H1 (cell line): ENCODE measurements around the gene CST6. TPM values are rescaled to one million over a fixed set of nuclear protein-coding genes. Genes with fewer than 3 reads are reported as not detected.
A peak's percentile ranks its signal among the peaks of the same experiment; 100 is the strongest.

Experiments used
- CTCF ChIA-PET: fragments of 300-600 bp; sonication (Branson Sonifier 250); formaldehyde crosslinking; loops from one replicate; lab custom pipeline; 2021; ENCODE audit not compliant: partially characterized antibody; lab: Charles Lee
- POLR2A ChIA-PET: fragments of 300-600 bp; sonication (Branson Sonifier 250); formaldehyde crosslinking; loops from one replicate; lab custom pipeline; 2021; ENCODE audit warnings: inconsistent platforms; ENCODE audit not compliant: partially characterized antibody; lab: Charles Lee
- DNase-seq, 2 experiments: peaks; one replicate each; pipeline versions ENCODE4 v3.0.0 to v3.0.0-alpha.2; 2010 to 2022; ENCODE audit warnings: low spot score in 2 of 2, low read depth in 1 of 2, mixed read lengths in 1 of 2
- FAIRE-seq: peaks from 2 replicates; lab custom pipeline; 2011; peaks lifted over from hg19 to GRCh38; lab: Jason Lieb, UNC
- H2AFZ ChIP-seq: 2 replicates; pipeline ENCODE4 v1.8.1; 2012; ENCODE audit warnings: low read length, inconsistent platforms
- H2AK5ac ChIP-seq: 2 replicates; pipeline ENCODE4 v1.6.1; 2013; ENCODE audit warnings: low read depth, low read length
- H2BK120ac ChIP-seq: replicated peaks from 2 replicates; pipeline ENCODE3; 2013; ENCODE audit warnings: low read depth, low read length, inconsistent platforms
- H2BK12ac ChIP-seq: 2 replicates; pipeline ENCODE4 v1.6.1; 2013; ENCODE audit warnings: low read depth, low read length
- H2BK15ac ChIP-seq: 2 replicates; pipeline ENCODE4 v1.6.1; 2013; ENCODE audit warnings: low read length
- H2BK20ac ChIP-seq: 2 replicates; pipeline ENCODE4 v1.6.1; 2013; ENCODE audit warnings: low read length
- H2BK5ac ChIP-seq: 2 replicates; pipeline ENCODE4 v1.6.1; 2013; ENCODE audit warnings: low read depth, low read length
- H3K14ac ChIP-seq: 2 replicates; pipeline ENCODE4 v1.6.1; 2013; ENCODE audit warnings: inconsistent platforms; ENCODE audit not compliant: insufficient read length
- H3K18ac ChIP-seq: 2 replicates; pipeline ENCODE4 v1.6.1; 2013; ENCODE audit warnings: low read length; ENCODE audit errors: extremely low read depth
- H3K23ac ChIP-seq: 2 replicates; pipeline ENCODE4 v1.6.1; 2013; ENCODE audit warnings: inconsistent platforms; ENCODE audit not compliant: insufficient read length
- H3K23me2 ChIP-seq: 2 replicates; pipeline ENCODE4 v1.6.1; 2013; ENCODE audit warnings: low read depth, low read length
- H3K27ac ChIP-seq: 2 replicates; pipeline ENCODE4 v1.6.1; 2011; ENCODE audit warnings: low read depth, low read length, inconsistent platforms
- H3K27me3 ChIP-seq, 4 experiments: replicated peaks in 1 of 4; 1 replicate in 1 of 4; 2 replicates in 3 of 4; pipeline versions ENCODE4 v1.6.1 to v1.8.1; 2011 to 2013; ENCODE audit warnings: low read length in 3 of 4, mild to moderate bottlenecking in 3 of 4, inconsistent platforms in 2 of 4, mixed read lengths in 2 of 4, moderate library complexity in 1 of 4; ENCODE audit not compliant: control insufficient read depth in 3 of 4, insufficient read depth in 3 of 4; ENCODE audit errors: extremely low read depth in 1 of 4
- H3K36me3 ChIP-seq, 4 experiments: 2 replicates each; pipeline versions ENCODE4 v1.6.1 to v1.8.1; 2011 to 2013; ENCODE audit warnings: mild to moderate bottlenecking in 4 of 4, low read length in 3 of 4, moderate library complexity in 2 of 4, control low read depth in 1 of 4, inconsistent platforms in 1 of 4; ENCODE audit not compliant: insufficient read depth in 4 of 4, control insufficient read depth in 2 of 4
- H3K4ac ChIP-seq: replicated peaks from 2 replicates; pipeline ENCODE3; 2013; ENCODE audit warnings: low read length, low read depth, mixed read lengths, inconsistent platforms; ENCODE audit not compliant: insufficient read length
- H3K4me1 ChIP-seq, 4 experiments: replicated peaks in 1 of 4; 1 replicate in 1 of 4; 2 replicates in 3 of 4; pipeline versions ENCODE4 v1.6.1 to v1.8.1; 2011 to 2013; ENCODE audit warnings: low read length in 3 of 4, inconsistent platforms in 2 of 4, mixed read lengths in 1 of 4; ENCODE audit not compliant: insufficient read depth in 4 of 4, control insufficient read depth in 3 of 4
- H3K4me2 ChIP-seq, 2 experiments: 2 replicates each; pipeline versions ENCODE4 v1.6.1 to v1.8.1; 2011 to 2013; ENCODE audit warnings: low read depth in 2 of 2, low read length in 2 of 2, control low read depth in 1 of 2, inconsistent platforms in 1 of 2, mild to moderate bottlenecking in 1 of 2; ENCODE audit not compliant: insufficient read depth in 1 of 2
- H3K4me3 ChIP-seq, 4 experiments: fragments of 200-600, 300-600 bp in 1 of 4; sonication (generic), shearing (Covaris generic), sonication (Bioruptor Twin) in 1 of 4; 2 replicates each; pipeline versions ENCODE4 v1.5.1 to v1.8.1; 2011 to 2016; ENCODE audit warnings: low read length in 4 of 4, low read depth in 3 of 4, control low read depth in 2 of 4, inconsistent platforms in 2 of 4, mild to moderate bottlenecking in 2 of 4, mixed read lengths in 1 of 4, moderate library complexity in 1 of 4; ENCODE audit not compliant: insufficient read depth in 2 of 4; ENCODE audit errors: extremely low read depth in 1 of 4
- H3K56ac ChIP-seq: replicated peaks from 2 replicates; pipeline ENCODE3; 2013; ENCODE audit warnings: low read depth, mild to moderate bottlenecking, mixed read lengths, low read length, inconsistent platforms; ENCODE audit not compliant: insufficient read length
- H3K79me1 ChIP-seq: 2 replicates; pipeline ENCODE4 v1.6.1; 2013; ENCODE audit warnings: low read depth, low read length, control low read depth
- H3K79me2 ChIP-seq, 2 experiments: 2 replicates each; pipeline versions ENCODE4 v1.6.1 to v1.8.1; 2012 to 2013; ENCODE audit warnings: low read length in 2 of 2, mild to moderate bottlenecking in 2 of 2, inconsistent platforms in 1 of 2; ENCODE audit not compliant: insufficient read depth in 2 of 2, control insufficient read depth in 1 of 2
- H3K9ac ChIP-seq, 4 experiments: replicated peaks in 1 of 4; 1 replicate in 1 of 4; 2 replicates in 3 of 4; pipeline versions ENCODE4 v1.6.1 to v1.8.1; 2011 to 2013; ENCODE audit warnings: low read depth in 3 of 4, low read length in 3 of 4, control low read depth in 2 of 4, mild to moderate bottlenecking in 2 of 4, moderate library complexity in 2 of 4, inconsistent platforms in 1 of 4; ENCODE audit errors: extremely low read depth in 1 of 4
- H3K9me3 ChIP-seq, 2 experiments: 2 replicates each; pipeline versions ENCODE4 v1.6.1 to v1.8.1; 2012 to 2013; ENCODE audit warnings: mild to moderate bottlenecking in 2 of 2, moderate library complexity in 2 of 2, control low read depth in 1 of 2, inconsistent platforms in 1 of 2, low read depth in 1 of 2, low read length in 1 of 2, mixed read lengths in 1 of 2; ENCODE audit not compliant: insufficient read depth in 2 of 2
- H4K20me1 ChIP-seq, 2 experiments: replicated peaks in 1 of 2; 2 replicates each; pipeline versions ENCODE3 to v1.8.1; 2011 to 2013; ENCODE audit warnings: inconsistent platforms in 2 of 2, low read length in 2 of 2, mild to moderate bottlenecking in 1 of 2; ENCODE audit not compliant: insufficient read depth in 2 of 2, control insufficient read depth in 1 of 2
- H4K5ac ChIP-seq: 2 replicates; pipeline ENCODE4 v1.6.1; 2013; ENCODE audit warnings: low read length, low read depth, mixed read lengths, inconsistent platforms; ENCODE audit not compliant: insufficient read length
- H4K8ac ChIP-seq: 2 replicates; pipeline ENCODE4 v1.8.0; 2013; ENCODE audit warnings: mild to moderate bottlenecking, moderate library complexity, low read length, inconsistent platforms; ENCODE audit not compliant: insufficient read depth; ENCODE audit errors: extremely low read depth
- H4K91ac ChIP-seq: replicated peaks from 2 replicates; pipeline ENCODE3; 2013; ENCODE audit warnings: low read length, mixed read lengths, inconsistent platforms; ENCODE audit not compliant: insufficient read length
- ATF3 ChIP-seq: IDR thresholded peaks from 2 replicates; pipeline ENCODE4 v1.6.1; 2011; ENCODE audit warnings: low read depth, mild to moderate bottlenecking, low read length; ENCODE audit not compliant: insufficient read depth
- BACH1 ChIP-seq: IDR thresholded peaks from 2 replicates; pipeline ENCODE4 v1.6.1; 2012; ENCODE audit warnings: low read length, improper control_type of control experiment
- CBX5 ChIP-seq: fragments of 300-800, 300-1000 bp; sonication (generic); IDR thresholded peaks from 2 replicates; pipeline ENCODE4 v1.7.1; 2016; ENCODE audit warnings: antibody characterized with exemption, low read length, low read depth
- GABPA ChIP-seq: IDR thresholded peaks from 2 replicates; pipeline ENCODE4 v1.6.1; 2011; ENCODE audit warnings: mild to moderate bottlenecking, low read length, moderate library complexity, borderline replicate concordance; ENCODE audit not compliant: insufficient read depth
- MAX ChIP-seq: IDR thresholded peaks from 2 replicates; pipeline ENCODE4 v1.6.1; 2012; ENCODE audit warnings: inconsistent platforms
- RFX5 ChIP-seq: IDR thresholded peaks from 2 replicates; pipeline ENCODE4 v1.6.1; 2011; ENCODE audit warnings: low read depth, low read length, improper control_type of control experiment, borderline replicate concordance
- SAP30 ChIP-seq: fragments of 300-600 bp; sonication (generic); IDR thresholded peaks from 2 replicates; pipeline ENCODE4 v1.7.1; 2012; ENCODE audit warnings: low read length, moderate library complexity, mild to moderate bottlenecking, inconsistent platforms; ENCODE audit not compliant: insufficient read depth, insufficient replicate concordance
- SIX5 ChIP-seq: IDR thresholded peaks from 2 replicates; pipeline ENCODE4 v1.6.1; 2011; ENCODE audit warnings: mild to moderate bottlenecking, low read depth, low read length
- SUZ12 ChIP-seq: fragments of 200-600 bp; sonication (generic); IDR thresholded peaks from 2 replicates; pipeline ENCODE4 v1.6.1; 2012; ENCODE audit warnings: mild to moderate bottlenecking, inconsistent platforms, low read length, moderate library complexity, mixed read lengths
- WGBS, 2 experiments: shearing (Covaris generic) in 1 of 2; methylation state at CpG; one replicate each; pipeline versions ENCODE4 v1.1.6 to v1.1.7; 2013 to 2015; ENCODE audit warnings: low lambda C conversion rate in 2 of 2, mixed read lengths in 2 of 2, inconsistent platforms in 1 of 2, low coverage in 1 of 2, missing lambda C conversion rate in 1 of 2; ENCODE audit not compliant: insufficient replicate concordance in 2 of 2, insufficient coverage in 1 of 2, insufficient read length in 1 of 2; ENCODE audit errors: extremely low coverage in 1 of 2, missing lambda C conversion rate in 1 of 2; 5-methylcytosine and 5-hydroxymethylcytosine counted together
- polyA plus RNA-seq, 7 experiments: library from polyadenylated mRNA; depleted of rRNA in 3 of 7; stranded (reverse) in 5 of 7; unstranded in 2 of 7; fragments of >200 nt in 5 of 7; fragments of 200-250 nt in 2 of 7; gene quantifications; 1 replicate in 5 of 7; 2 replicates in 1 of 7; 4 replicates in 1 of 7; pipeline versions ENCODE4 v1.2.1 to v1.2.3, GENCODE V29; 2011 to 2013; ENCODE audit warnings: missing spikeins in 2 of 7, mixed read lengths in 2 of 7
- total RNA-seq: library from RNA; stranded (reverse); fragmentation: NEBNext Ultra II Directional; extraction: Animal tissue kit (Norgen Biotek cat#: 25700); gene quantifications from 2 replicates; pipeline ENCODE4 v1.2.1, GENCODE V29; 2021

Gene CST6
- total and polyA plus RNA-seq, 2 of the 8 experiments (the other 6 are each of a cell fraction or from before 2014, with no cell fraction given) = 1.6 to 7.6 TPM

GRCh38 chr11:66008468-66009101 lies 3.2 kb upstream of the CST6 start:
- WGBS, 2 experiments = 70% methylated on average over 10 of the region's 10 CpGs; no CpG with 5 or more reads in 1 of the 2 experiments
- Histone ChIP-seq H3K4ac (no peak overlapping the region), H4K5ac (no peak overlapping the region), H3K4me3 (no peak overlapping the region), H4K8ac (peak overlapping the region; percentile 40), H2BK12ac (no peak overlapping the region; the same call in 1 of the 2 replicates), H3K9ac (no peak overlapping the region), H3K18ac (no peak overlapping the region), H3K4me2 (no peak overlapping the region), H3K23ac (no peak overlapping the region), H3K4me1 (peaks cover 0 to 20% (median 9%) of the 10 kb centered on the region in 4 experiments; a peak in 5 of 7 replicates), H3K9me3 (no peaks in the 10 kb centered on the region), H4K91ac (no peak overlapping the region), H3K56ac (no peak overlapping the region), H2AFZ (no peak overlapping the region), H4K20me1 (peaks cover 0 to 4% of the 10 kb centered on the region in 2 experiments), H3K27me3 (peaks cover 6 to 26% (median 24%) of the 10 kb centered on the region in 4 experiments), H3K79me1 (peaks cover 5% of the 10 kb centered on the region), H3K14ac (no peak overlapping the region), H2BK120ac (no peak overlapping the region), H3K79me2 (peaks cover 0 to 1% of the 10 kb centered on the region in 2 experiments; a peak in 2 of 4 replicates), H3K23me2 (peaks cover 2% of the 10 kb centered on the region; the same call in 1 of the 2 replicates), H2BK5ac (no peak overlapping the region), H2AK5ac (no peak overlapping the region), H2BK20ac (peak overlapping the region; percentile 86; the same call in 1 of the 2 replicates), H3K36me3 (peaks cover 0 to 10% (median 4%) of the 10 kb centered on the region in 4 experiments; a peak in 5 of 8 replicates), H3K27ac (no peak overlapping the region), H2BK15ac (no peak overlapping the region)
- FAIRE-seq (no peak), DNase-seq (no peak)
- ChIA-PET CTCF (interaction anchor here (0.6 to 6.4 kb wide), 17 partner anchors 14 to 675 kb away, joined by 3 to 35 read pairs (median 4); partner anchors contain the start of genes CCDC85B, DPF2 and FIBP), POLR2A (interaction anchor here (0.6 to 1.8 kb wide), 9 partner anchors 11 to 296 kb away, joined by 3 to 4 read pairs (median 4); partner anchors contain the start of genes CATSPER1 and MUS81)
- TF ChIP-seq CBX5 (no peak), RFX5 (no peak), SAP30 (no peak), ATF3 (no peak), SUZ12 (no peak), GABPA (no peak), MAX (no peak), SIX5 (no peak), BACH1 (no peak)
